ENCODE data around the gene GAREM2. TPM values are rescaled to one million over a fixed set of nuclear protein-coding genes. Genes with fewer than 3 reads are reported as not detected.

Gene GAREM2
- total and polyA plus RNA-seq, 9 of the 15 experiments (the other 6 are each of a cell fraction or from before 2014, with no cell fraction given), result 1.7 to 12.4 (median 2.5) TPM

GRCh38 chr2:26190369-26190768 lies 17.5 kb downstream of the GAREM2 start (continued):
- no peak for TF ChIP-seq RBM39 (optimal IDR thresholded peaks at IDR 0.05; ENCODE audit: low read depth, low read length)
- TF ChIP-seq KDM2B (CRISPR knock-in tag; IDR thresholded peaks at IDR 0.05), result no peak
- 0 out of 2 replicates have a peak, but pooled peaks have one; percentile 25 for TF ChIP-seq MYNN (IDR thresholded peaks at IDR 0.05)
- no peak for TF ChIP-seq MYNN (CRISPR knock-in tag; IDR thresholded peaks at IDR 0.05)
- no peak for TF ChIP-seq ILK (tag; IDR thresholded peaks at IDR 0.05; ENCODE audit: borderline replicate concordance, low read depth)
- peak; percentile 64 for TF ChIP-seq SUPT5H (IDR thresholded peaks at IDR 0.05)
- TF ChIP-seq CBX1 (IDR thresholded peaks at IDR 0.05; ENCODE audit: low read depth), result no peak
- TF ChIP-seq ZNF311 (CRISPR knock-in tag; IDR thresholded peaks at IDR 0.05), result no peak
- TF ChIP-seq ETV1 (tag; conservative IDR thresholded peaks at IDR 0.05; ENCODE audit: low read depth), result no peak

DNA sequence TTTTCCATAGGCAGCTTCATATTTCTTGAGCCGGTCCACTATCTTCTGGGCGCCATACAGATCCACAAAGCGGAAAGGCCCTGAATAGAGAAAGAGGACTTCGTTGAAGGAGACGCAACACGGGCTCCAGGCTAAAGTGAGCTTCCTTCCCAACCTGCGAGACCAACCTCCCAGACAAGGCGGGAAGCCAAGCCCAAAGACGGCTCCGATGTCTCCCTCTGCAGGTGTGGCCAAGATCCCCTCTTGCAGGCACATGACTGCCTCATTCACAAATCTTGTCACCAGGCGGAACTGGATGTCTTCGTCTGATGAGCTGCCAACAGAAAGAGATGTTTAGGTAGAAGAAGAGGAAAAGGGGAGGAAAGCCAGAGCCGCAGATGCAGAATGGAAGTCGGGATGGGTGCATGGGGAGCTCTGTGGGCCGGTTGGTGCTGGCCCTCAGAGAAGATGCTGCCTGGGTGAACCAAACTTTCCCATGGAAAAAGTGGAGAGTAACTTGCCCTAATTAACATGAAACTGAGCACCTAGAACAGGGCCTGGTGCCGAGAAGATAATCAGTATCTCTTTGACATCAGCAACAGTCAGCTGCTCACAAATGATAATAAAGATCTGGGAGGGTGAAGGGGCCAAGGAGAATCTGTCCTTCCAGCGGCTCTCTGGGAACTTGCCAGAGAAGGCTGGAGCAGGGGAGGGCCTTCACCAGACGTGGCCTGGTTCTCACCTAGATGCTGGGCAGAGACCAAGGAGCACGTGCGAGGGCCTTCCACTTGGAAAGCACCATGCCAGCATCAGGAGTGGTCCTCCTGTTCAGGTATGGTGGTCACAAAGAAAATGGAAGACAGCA lies 18.6 kb downstream of the GAREM2 start:
- H3K79me2 ChIP-seq (ENCODE audit: control insufficient read depth, insufficient read depth, low read length), result no peaks in the 10 kb centered on the region
- no peaks in the 10 kb centered on the region for H3K9me3 ChIP-seq (replicated peaks; ENCODE audit: control insufficient read depth, insufficient read depth, low read depth, low read length)
- intact Hi-C loops (cut with micrococcal nuclease), result no loop called here
- ATAC-seq (peak; percentile 53), DNase-seq (ENCODE audit: extremely low read depth in 1 of 4, low spot score in 3 of 4) (peak in 2 of 4 experiments; percentile 37 to 59), FAIRE-seq (peak; percentile 48)
- H3K27ac ChIP-seq (ENCODE audit: extremely low read depth, low read depth, low read length), result no peak overlapping the region
- H3K9me1 ChIP-seq (ENCODE audit: control insufficient read depth, insufficient read depth, low read length), result peaks cover 7% of the 10 kb centered on the region
- in situ Hi-C loops (cut with MboI), result no loop called here
- peak overlapping the region in 1 of 2 experiments; percentile 33; a peak in 1 of 4 replicates for H3K9ac ChIP-seq (ENCODE audit: insufficient read depth in 1 of 2, low read depth in 2 of 2, low read length in 2 of 2)
- peaks cover 12% of the 10 kb centered on the region in 2 experiments; a peak in 4 of 5 replicates for H3K4me1 ChIP-seq (replicated peaks in 1 of 2; ENCODE audit: control insufficient read depth in 2 of 2, insufficient read depth in 2 of 2, low read length in 2 of 2)
- no peak overlapping the region for H2AFZ ChIP-seq (ENCODE audit: low read depth, low read length)
- POLR2A ChIA-PET, result interaction anchor here (0.7 to 2.6 kb wide), 8 partner anchors 9 to 893 kb away, joined by 3 to 14 read pairs (median 4); partner anchors contain the start of gene GAREM2
- 66% methylated on average over 17 of the region's 20 CpGs for WGBS (ENCODE audit: insufficient coverage, low coverage, missing lambda C conversion rate)
- CTCF ChIA-PET (ENCODE audit: low intra/inter-chr PET ratio), result no interaction called here
- H3K4me3 ChIP-seq, result no peak overlapping the region
- BruUV-seq (replicated peaks), result no TSS peak
- peaks cover 5% of the 10 kb centered on the region; the same call in 1 of the 2 replicates for H4K20me1 ChIP-seq (replicated peaks; ENCODE audit: control insufficient read depth, insufficient read depth, low read length)
- no peaks in the 10 kb centered on the region for H3K27me3 ChIP-seq (ENCODE audit: control insufficient read depth in 2 of 2, insufficient read depth in 2 of 2, low read length in 2 of 2)
- H3K36me3 ChIP-seq (ENCODE audit: control insufficient read depth, insufficient read depth, low read length), result peaks cover 83% of the 10 kb centered on the region
- peak overlapping the region; percentile 12 for H3K4me2 ChIP-seq (ENCODE audit: insufficient read depth, low read length)
- TF ChIP-seq ZNF766 (CRISPR knock-in tag; conservative IDR thresholded peaks at IDR 0.05) (peak; percentile 75), TAF1 (IDR thresholded peaks at IDR 0.05; ENCODE audit: control insufficient read depth, extremely low read depth, insufficient read depth, low read length, severe bottlenecking) (no peak), KAT7 (CRISPR knock-in tag; IDR thresholded peaks at IDR 0.05; ENCODE audit: borderline replicate concordance) (0 out of 2 replicates have a peak, but pooled peaks have one; percentile 25), CHD4 (IDR thresholded peaks at IDR 0.05; ENCODE audit: insufficient read depth, insufficient replicate concordance, low read depth, low read length, poor library complexity, severe bottlenecking) (no peak), ZNF277 (CRISPR knock-in tag; IDR thresholded peaks at IDR 0.05; ENCODE audit: borderline replicate concordance) (no peak), MAZ (CRISPR knock-in tag; conservative IDR thresholded peaks at IDR 0.05 in 1 of 2, IDR thresholded peaks at IDR 0.05 in 1 of 2) (peak in 1 of 2 experiments; percentile 19; a peak in 1 of 4 replicates), SMARCA4 (IDR thresholded peaks at IDR 0.05) (peak; percentile 64; the same call in 1 of the 2 replicates)
